Gastrocnemius medialis (tissue), 4 donors: Measurements from ENCODE around the gene STIM1. TPM values are rescaled to one million over a fixed set of nuclear protein-coding genes. Genes with fewer than 3 reads are reported as not detected.
A peak's percentile ranks its signal among the peaks of the same experiment; 100 is the strongest.

Source experiments
- ATAC-seq, 2 donors: fragments of 150-250 bp; one replicate each; pipeline ENCODE4 v1.9.1; 2016
- DNase-seq, 2 donors: peaks; one replicate each; pipeline ENCODE4 v3.0.0-alpha.2; 2019
- H3K27ac ChIP-seq, 4 donors: fragments of 200-600 bp; sonication (generic); 1 replicate in 1 of 4; 2 replicates in 3 of 4; pipeline ENCODE4 v1.5.1; 2016 to 2018; ENCODE audit warnings: mild to moderate bottlenecking in 2 of 4, moderate library complexity in 1 of 4
- H3K27me3 ChIP-seq, 3 donors: fragments of 200-600 bp; sonication (generic) in 2 of 3; 1 replicate in 1 of 3; 2 replicates in 2 of 3; pipeline versions ENCODE4 v1.5.1 to v1.6.0; 2016 to 2019; ENCODE audit warnings: mild to moderate bottlenecking in 1 of 3, moderate library complexity in 1 of 3
- H3K36me3 ChIP-seq, 2 donors: fragments of 200-600 bp; sonication (generic) in 1 of 2; one replicate each; pipeline ENCODE4 v1.5.1; 2017 to 2018
- H3K4me1 ChIP-seq, 2 donors: fragments of 200-600 bp; sonication (generic) in 1 of 2; one replicate each; pipeline ENCODE4 v1.5.1; 2016 to 2017; ENCODE audit warnings: mild to moderate bottlenecking in 2 of 2
- H3K4me3 ChIP-seq, 4 donors: fragments of 200-600 bp; sonication (generic) in 3 of 4; 1 replicate in 1 of 4; 2 replicates in 3 of 4; pipeline ENCODE4 v1.5.1; 2016 to 2019; ENCODE audit warnings: mild to moderate bottlenecking in 2 of 4
- H3K9me3 ChIP-seq, 3 donors: fragments of 200-600 bp; sonication (generic) in 2 of 3; 1 replicate in 1 of 3; 2 replicates in 2 of 3; pipeline ENCODE4 v1.5.1; 2016 to 2019
- CTCF ChIP-seq, 5 experiments: fragments of 450-650 bp in 3 of 5; fragments of 200-600 bp in 2 of 5; sonication (generic) in 2 of 5; IDR thresholded peaks in 4 of 5; conservative IDR thresholded peaks in 1 of 5; 1 replicate in 4 of 5; 2 replicates in 1 of 5; pipeline ENCODE4 v1.5.1; 2016 to 2019; ENCODE audit warnings: antibody characterized with exemption in 5 of 5, mild to moderate bottlenecking in 3 of 5, moderate library complexity in 3 of 5
- POLR2A ChIP-seq, 2 donors: fragments of 450-650 bp; IDR thresholded peaks; one replicate each; pipeline ENCODE4 v1.6.1; 2017; ENCODE audit warnings: antibody characterized with exemption in 2 of 2, mild to moderate bottlenecking in 2 of 2, moderate library complexity in 2 of 2
- in situ Hi-C, 4 donors: fragments of 200-750 bp; cut with MboI; loops; one replicate each; pipeline versions ENCODE4 v1.15.0 to v1.8.0; 2017; ENCODE audit warnings: low sequenced_read_pairs in 4 of 4
- intact Hi-C: fragments of 100-400 bp; cut with DNase I; formaldehyde crosslinking; loops from one replicate; pipeline ENCODE4 v1.15.1; 2023; ENCODE audit warnings: low total_unique reads
- total RNA-seq, 4 donors: library from RNA; depleted of rRNA; stranded (reverse); fragments of >200 nt; gene quantifications; one replicate each; pipeline versions ENCODE4 v1.1.0 to v1.2.3, GENCODE V29; 2016

Gene STIM1
- total RNA-seq, 4 donors from 2014 or later = 45.9 to 132 (median 87.3) TPM

GRCh38 chr11:4094348-4095291 lies 239.2 kb downstream of the STIM1 start, which contains the start of gene RRM1:
Gene RRM1, plus strand, starts transcription at chr11:4094799. Its CDS starts 214 bp downstream, at chr11:4095013.
- ATAC-seq (peak; percentile 92 to 95), DNase-seq (peak; percentile 83 to 92)
- TF ChIP-seq CTCF (IDR thresholded peaks at IDR 0.05 in 4 of 5, conservative IDR thresholded peaks at IDR 0.05 in 1 of 5) (no peak), POLR2A (IDR thresholded peaks at IDR 0.05) (peak; percentile 49 to 67)
- Histone ChIP-seq H3K27me3 (no peaks in the 10 kb centered on the region), H3K4me3 (peak within 1 kb of the TSS; percentile 81 to 93 (median 86)), H3K27ac (peak within 1 kb of the TSS; percentile 89 to 98 (median 94)), H3K9me3 (no peaks in the 10 kb centered on the region), H3K36me3 (peaks cover 0 to 19% of the 10 kb centered on the region in 2 donors), H3K4me1 (peaks cover 16 to 22% of the 10 kb centered on the region in 2 donors)
- intact Hi-C loops (no loop called here), in situ Hi-C loops (no loop called here)

GRCh38 chr11:4095509-4096230 lies 240.2 kb downstream of the STIM1 start:
- DNase-seq = no peak
- peak overlapping the region; percentile 81 to 93 (median 86) for H3K4me3 ChIP-seq
- peaks cover 0 to 12% of the 10 kb centered on the region in 2 donors for H3K36me3 ChIP-seq
- TF ChIP-seq CTCF (IDR thresholded peaks at IDR 0.05 in 4 of 5, conservative IDR thresholded peaks at IDR 0.05 in 1 of 5) = no peak
- TF ChIP-seq POLR2A (IDR thresholded peaks at IDR 0.05) = no peak
- H3K27me3 ChIP-seq = no peaks in the 10 kb centered on the region
- in situ Hi-C loops = no loop called here
- ATAC-seq = peak in 1 of 2 donors; percentile 28
- H3K4me1 ChIP-seq = peaks cover 16 to 22% of the 10 kb centered on the region in 2 donors
- intact Hi-C loops = no loop called here
- H3K9me3 ChIP-seq = no peaks in the 10 kb centered on the region
- H3K27ac ChIP-seq = peak overlapping the region; percentile 89 to 98 (median 94)

- no peak for DNase-seq
- peaks cover 0 to 8% of the 10 kb centered on the region in 2 donors for H3K36me3 ChIP-seq
- peaks cover 16 to 22% of the 10 kb centered on the region in 2 donors for H3K4me1 ChIP-seq
- in situ Hi-C loops = no loop called here
- no peak overlapping the region for H3K27ac ChIP-seq
- ATAC-seq = no peak
- no peak overlapping the region for H3K4me3 ChIP-seq
- no peaks in the 10 kb centered on the region for H3K27me3 ChIP-seq
- no peak for TF ChIP-seq POLR2A (IDR thresholded peaks at IDR 0.05)
- no peak for TF ChIP-seq CTCF (IDR thresholded peaks at IDR 0.05 in 4 of 5, conservative IDR thresholded peaks at IDR 0.05 in 1 of 5)
- H3K9me3 ChIP-seq = no peaks in the 10 kb centered on the region
- intact Hi-C loops = no loop called here
Measured at GRCh38 chr11:4098026-4098621, 242.7 kb downstream of the STIM1 start.

GRCh38 chr11:4102711-4103110 lies 247.2 kb downstream of the STIM1 start:
- intact Hi-C loops (no loop called here), in situ Hi-C loops (no loop called here)
- H3K4me3 ChIP-seq = no peak overlapping the region
- no peaks in the 10 kb centered on the region for H3K27me3 ChIP-seq
- TF ChIP-seq CTCF (IDR thresholded peaks at IDR 0.05 in 4 of 5, conservative IDR thresholded peaks at IDR 0.05 in 1 of 5) (no peak), POLR2A (IDR thresholded peaks at IDR 0.05) (no peak)
- DNase-seq (no peak), ATAC-seq (no peak)
- no peak overlapping the region for H3K27ac ChIP-seq
- no peaks in the 10 kb centered on the region for H3K9me3 ChIP-seq
- H3K36me3 ChIP-seq = peaks cover 0 to 42% of the 10 kb centered on the region in 2 donors
- peaks cover 0 to 11% of the 10 kb centered on the region in 2 donors for H3K4me1 ChIP-seq
